Measurements from ENCODE around the gene ANK2.

ANK2 gene

DNA sequence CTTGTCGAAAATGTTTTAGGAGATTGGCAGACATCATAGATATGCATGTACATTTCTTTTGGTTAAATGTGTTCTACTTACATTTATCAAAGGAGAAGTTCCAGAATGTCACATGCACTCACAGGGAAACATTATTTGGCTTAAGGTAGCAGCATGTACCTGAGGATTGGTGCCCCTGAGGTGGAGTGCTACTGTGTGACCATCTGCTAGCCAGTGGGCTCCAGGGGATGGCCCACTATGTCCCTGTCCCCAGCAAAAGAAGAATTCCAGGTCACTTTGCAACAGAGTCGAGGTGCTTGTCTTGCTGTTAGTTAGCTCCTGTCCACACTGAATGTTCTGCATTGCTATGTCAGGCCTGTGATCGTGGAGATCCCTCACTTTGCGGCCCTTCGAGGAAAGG, 283.2 kb downstream of the ANK2 start:
- Histone ChIP-seq H3K4ac (ENCODE audit: low read depth, low read length) (no peak overlapping the region), H3K36me3 (ENCODE audit: control insufficient read depth, insufficient read depth, low read length) (no peaks in the 10 kb centered on the region), H3K4me1 (ENCODE audit: control insufficient read depth, low read depth, low read length) (no peaks in the 10 kb centered on the region), H3K56ac (ENCODE audit: low read length) (no peak overlapping the region), H3K27ac (ENCODE audit: low read depth, low read length) (no peak overlapping the region), H3K4me3 (ENCODE audit: low read length) (no peak overlapping the region), H3K9ac (ENCODE audit: low read length) (no peak overlapping the region), H2BK120ac (ENCODE audit: low read depth, low read length) (no peak overlapping the region), H4K5ac (ENCODE audit: low read length) (no peak overlapping the region), H3K4me2 (ENCODE audit: low read length) (no peak overlapping the region), H3K27me3 (ENCODE audit: insufficient read depth, low read length, poor library complexity) (no peaks in the 10 kb centered on the region), H3K18ac (ENCODE audit: low read length) (no peak overlapping the region), H2BK15ac (replicated peaks; ENCODE audit: low read depth) (no peak overlapping the region), H2BK5ac (ENCODE audit: low read length) (no peak overlapping the region), H4K8ac (ENCODE audit: low read depth, low read length) (no peak overlapping the region), H3K79me2 (ENCODE audit: control insufficient read depth, insufficient read depth, low read length) (no peaks in the 10 kb centered on the region), H2AK5ac (ENCODE audit: low read length) (no peak overlapping the region), H3K23ac (ENCODE audit: low read length) (no peak overlapping the region), H3K79me1 (ENCODE audit: low read length) (no peaks in the 10 kb centered on the region)
- no CpG with 5 or more reads among the region's 5 CpGs for WGBS (ENCODE audit: extremely low coverage, insufficient coverage, low lambda C conversion rate)
- no peak for DNase-seq

DNA sequence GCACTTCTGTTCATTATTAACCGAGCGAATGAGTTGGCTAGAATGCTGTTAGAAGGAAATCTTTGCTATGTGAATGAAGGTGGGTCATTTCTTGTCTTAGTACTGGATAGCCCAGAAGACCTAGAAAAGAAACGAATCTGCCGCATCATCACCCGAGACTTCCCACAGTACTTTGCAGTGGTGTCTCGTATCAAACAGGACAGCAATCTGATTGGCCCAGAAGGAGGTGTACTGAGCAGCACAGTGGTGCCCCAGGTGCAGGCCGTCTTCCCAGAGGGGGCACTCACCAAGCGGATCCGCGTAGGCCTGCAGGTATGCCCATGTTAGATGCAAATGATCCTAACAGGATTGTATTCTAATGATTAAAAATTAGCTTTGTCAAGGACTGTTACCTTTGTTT, 286.3 kb downstream of the ANK2 start:
- H2BK15ac ChIP-seq (replicated peaks; ENCODE audit: low read depth) = no peak overlapping the region
- no peaks in the 10 kb centered on the region for H3K4me1 ChIP-seq (ENCODE audit: control insufficient read depth, low read depth, low read length)
- no peak overlapping the region for H3K9ac ChIP-seq (ENCODE audit: low read length)
- no peak overlapping the region for H3K23ac ChIP-seq (ENCODE audit: low read length)
- H3K36me3 ChIP-seq (ENCODE audit: control insufficient read depth, insufficient read depth, low read length) = no peaks in the 10 kb centered on the region
- no peak overlapping the region for H2AK5ac ChIP-seq (ENCODE audit: low read length)
- no peaks in the 10 kb centered on the region for H3K79me2 ChIP-seq (ENCODE audit: control insufficient read depth, insufficient read depth, low read length)
- no peak overlapping the region for H2BK120ac ChIP-seq (ENCODE audit: low read depth, low read length)
- no peaks in the 10 kb centered on the region for H3K27me3 ChIP-seq (ENCODE audit: insufficient read depth, low read length, poor library complexity)
- no peak overlapping the region for H3K4me3 ChIP-seq (ENCODE audit: low read length)
- H3K4ac ChIP-seq (ENCODE audit: low read depth, low read length) = no peak overlapping the region
- H3K18ac ChIP-seq (ENCODE audit: low read length) = no peak overlapping the region
- no peak overlapping the region for H3K27ac ChIP-seq (ENCODE audit: low read depth, low read length)
- H4K8ac ChIP-seq (ENCODE audit: low read depth, low read length) = no peak overlapping the region
- H4K5ac ChIP-seq (ENCODE audit: low read length) = no peak overlapping the region
- no peak overlapping the region for H3K56ac ChIP-seq (ENCODE audit: low read length)
- no peaks in the 10 kb centered on the region for H3K79me1 ChIP-seq (ENCODE audit: low read length)
- no CpG with 5 or more reads among the region's 10 CpGs for WGBS (ENCODE audit: extremely low coverage, insufficient coverage, low lambda C conversion rate)
- no peak overlapping the region for H3K4me2 ChIP-seq (ENCODE audit: low read length)
- H2BK5ac ChIP-seq (ENCODE audit: low read length) = no peak overlapping the region
- DNase-seq = peak; percentile 36

DNA sequence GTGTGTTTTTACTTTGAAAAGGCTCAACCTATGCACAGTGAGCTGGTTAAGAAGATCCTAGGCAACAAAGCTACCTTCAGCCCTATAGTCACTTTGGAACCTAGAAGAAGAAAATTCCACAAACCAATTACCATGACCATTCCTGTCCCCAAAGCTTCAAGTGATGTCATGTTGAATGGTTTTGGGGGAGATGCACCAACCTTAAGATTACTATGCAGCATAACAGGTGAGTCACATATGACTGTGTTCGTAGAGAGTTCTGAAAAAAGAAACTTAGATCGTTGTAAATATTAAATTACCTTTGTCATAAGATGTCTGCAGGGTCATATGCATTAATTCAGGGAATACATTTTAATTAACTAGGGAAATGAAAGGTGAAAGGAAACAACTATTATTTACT, 287.1 kb downstream of the ANK2 start:
- Histone ChIP-seq H3K9ac (ENCODE audit: low read length) (no peak overlapping the region), H2BK15ac (replicated peaks; ENCODE audit: low read depth) (no peak overlapping the region), H4K5ac (ENCODE audit: low read length) (no peak overlapping the region), H2BK5ac (ENCODE audit: low read length) (no peak overlapping the region), H3K4me1 (ENCODE audit: control insufficient read depth, low read depth, low read length) (no peaks in the 10 kb centered on the region), H3K56ac (ENCODE audit: low read length) (no peak overlapping the region), H3K23ac (ENCODE audit: low read length) (no peak overlapping the region), H3K4me2 (ENCODE audit: low read length) (no peak overlapping the region), H3K18ac (ENCODE audit: low read length) (no peak overlapping the region), H3K27ac (ENCODE audit: low read depth, low read length) (no peak overlapping the region), H3K79me1 (ENCODE audit: low read length) (no peaks in the 10 kb centered on the region), H4K8ac (ENCODE audit: low read depth, low read length) (no peak overlapping the region), H3K36me3 (ENCODE audit: control insufficient read depth, insufficient read depth, low read length) (no peaks in the 10 kb centered on the region), H2BK120ac (ENCODE audit: low read depth, low read length) (no peak overlapping the region), H3K27me3 (ENCODE audit: insufficient read depth, low read length, poor library complexity) (no peaks in the 10 kb centered on the region), H3K4ac (ENCODE audit: low read depth, low read length) (no peak overlapping the region), H2AK5ac (ENCODE audit: low read length) (no peak overlapping the region), H3K79me2 (ENCODE audit: control insufficient read depth, insufficient read depth, low read length) (no peaks in the 10 kb centered on the region), H3K4me3 (ENCODE audit: low read length) (no peak overlapping the region)
- no CpG with 5 or more reads among the region's 2 CpGs for WGBS (ENCODE audit: extremely low coverage, insufficient coverage, low lambda C conversion rate)
- DNase-seq = no peak

DNA sequence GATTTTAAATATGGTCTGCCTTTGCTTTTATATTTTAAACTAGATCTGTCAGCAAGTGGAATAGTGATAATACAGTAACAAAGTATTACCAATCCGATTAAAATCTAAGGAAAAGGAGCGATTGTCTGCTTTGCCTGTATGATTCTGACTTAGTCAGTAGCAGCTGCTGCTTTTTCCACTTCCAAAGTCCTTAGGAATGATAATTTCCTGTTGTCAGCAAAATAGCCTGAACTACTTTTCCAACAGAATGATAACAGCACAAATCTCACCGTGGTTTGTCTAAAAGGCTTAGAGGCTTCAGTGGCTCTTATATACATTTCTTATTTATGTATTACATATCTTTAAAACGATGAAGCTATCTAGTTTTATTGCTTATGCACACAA, 290.0 kb downstream of the ANK2 start:
- Histone ChIP-seq H3K4me2 (ENCODE audit: low read length) (no peak overlapping the region), H3K9ac (ENCODE audit: low read length) (no peak overlapping the region), H3K4me1 (ENCODE audit: control insufficient read depth, low read depth, low read length) (no peaks in the 10 kb centered on the region), H3K23ac (ENCODE audit: low read length) (no peak overlapping the region), H3K56ac (ENCODE audit: low read length) (no peak overlapping the region), H2BK5ac (ENCODE audit: low read length) (no peak overlapping the region), H4K8ac (ENCODE audit: low read depth, low read length) (no peak overlapping the region), H3K79me1 (ENCODE audit: low read length) (no peaks in the 10 kb centered on the region), H3K79me2 (ENCODE audit: control insufficient read depth, insufficient read depth, low read length) (no peaks in the 10 kb centered on the region), H2BK120ac (ENCODE audit: low read depth, low read length) (no peak overlapping the region), H3K27ac (ENCODE audit: low read depth, low read length) (no peak overlapping the region), H2AK5ac (ENCODE audit: low read length) (no peak overlapping the region), H2BK15ac (replicated peaks; ENCODE audit: low read depth) (no peak overlapping the region), H3K27me3 (ENCODE audit: insufficient read depth, low read length, poor library complexity) (no peaks in the 10 kb centered on the region), H3K4ac (ENCODE audit: low read depth, low read length) (no peak overlapping the region), H3K18ac (ENCODE audit: low read length) (no peak overlapping the region), H4K5ac (ENCODE audit: low read length) (no peak overlapping the region), H3K36me3 (ENCODE audit: control insufficient read depth, insufficient read depth, low read length) (no peaks in the 10 kb centered on the region), H3K4me3 (ENCODE audit: low read length) (no peak overlapping the region)
- DNase-seq = no peak
- WGBS (ENCODE audit: extremely low coverage, insufficient coverage, low lambda C conversion rate) = no CpG with 5 or more reads among the region's 4 CpGs

DNA sequence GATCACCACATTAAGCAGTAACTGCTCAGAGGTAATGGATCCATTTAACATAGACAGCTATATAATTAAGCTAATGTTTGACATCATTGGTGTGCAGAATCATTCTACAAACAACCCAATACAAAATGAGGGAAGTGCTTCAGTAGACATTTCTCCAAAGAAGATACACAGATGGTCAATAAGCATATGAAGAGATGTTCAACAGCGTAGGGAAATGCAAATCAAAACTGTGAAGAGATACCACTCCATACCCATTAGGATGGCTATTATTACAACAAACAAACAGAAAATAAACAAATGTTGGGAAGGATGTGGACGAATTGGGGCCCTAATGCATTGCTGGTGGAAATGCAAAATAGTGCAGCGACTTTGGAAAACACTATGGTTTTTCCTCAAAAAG, 294.6 kb downstream of the ANK2 start:
- H3K4ac ChIP-seq (ENCODE audit: low read depth, low read length) = no peak overlapping the region

DNA sequence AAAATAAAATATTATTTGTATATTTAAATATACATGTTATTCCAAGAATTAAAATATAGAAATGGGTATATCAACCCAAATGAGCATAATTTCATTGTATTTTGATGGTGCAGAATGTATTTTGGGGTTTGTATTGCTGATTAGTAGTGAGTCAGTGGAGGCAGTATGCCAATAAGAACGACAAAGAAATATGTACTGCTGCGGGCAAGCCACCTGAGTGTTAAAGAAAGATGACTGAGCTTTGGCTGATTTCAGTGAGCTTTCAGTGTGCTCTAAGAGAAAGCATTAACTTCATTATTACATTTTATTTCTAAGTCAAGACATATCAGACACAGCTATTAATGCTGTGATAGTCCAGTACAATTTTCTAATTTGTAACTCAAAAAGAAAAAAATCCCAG, 297.8 kb downstream of the ANK2 start:
- H2AK5ac ChIP-seq (ENCODE audit: low read length) = no peak overlapping the region
- no peaks in the 10 kb centered on the region for H3K79me2 ChIP-seq (ENCODE audit: control insufficient read depth, insufficient read depth, low read length)
- H2BK5ac ChIP-seq (ENCODE audit: low read length) = no peak overlapping the region
- no peaks in the 10 kb centered on the region for H3K27me3 ChIP-seq (ENCODE audit: insufficient read depth, low read length, poor library complexity)
- no CpG with 5 or more reads among the region's 2 CpGs for WGBS (ENCODE audit: extremely low coverage, insufficient coverage, low lambda C conversion rate)
- H4K8ac ChIP-seq (ENCODE audit: low read depth, low read length) = no peak overlapping the region
- no peaks in the 10 kb centered on the region for H3K36me3 ChIP-seq (ENCODE audit: control insufficient read depth, insufficient read depth, low read length)
- H3K79me1 ChIP-seq (ENCODE audit: low read length) = no peaks in the 10 kb centered on the region
- H3K27ac ChIP-seq (ENCODE audit: low read depth, low read length) = no peak overlapping the region
- H3K4me3 ChIP-seq (ENCODE audit: low read length) = no peak overlapping the region
- no peak overlapping the region for H3K56ac ChIP-seq (ENCODE audit: low read length)
- H2BK120ac ChIP-seq (ENCODE audit: low read depth, low read length) = no peak overlapping the region
- no peaks in the 10 kb centered on the region for H3K4me1 ChIP-seq (ENCODE audit: control insufficient read depth, low read depth, low read length)
- H3K23ac ChIP-seq (ENCODE audit: low read length) = no peak overlapping the region
- no peak overlapping the region for H3K9ac ChIP-seq (ENCODE audit: low read length)
- no peak overlapping the region for H4K5ac ChIP-seq (ENCODE audit: low read length)
- no peak overlapping the region for H3K18ac ChIP-seq (ENCODE audit: low read length)
- no peak overlapping the region for H3K4ac ChIP-seq (ENCODE audit: low read depth, low read length)
- no peak for DNase-seq
- no peak overlapping the region for H3K4me2 ChIP-seq (ENCODE audit: low read length)
- H2BK15ac ChIP-seq (replicated peaks; ENCODE audit: low read depth) = no peak overlapping the region

More for the DNA sequence above, 294.6 kb downstream of the ANK2 start:
- no peak for DNase-seq
- Histone ChIP-seq H3K79me2 (ENCODE audit: control insufficient read depth, insufficient read depth, low read length) (no peaks in the 10 kb centered on the region), H3K18ac (ENCODE audit: low read length) (no peak overlapping the region), H3K4me3 (ENCODE audit: low read length) (no peak overlapping the region), H4K5ac (ENCODE audit: low read length) (no peak overlapping the region), H2BK15ac (replicated peaks; ENCODE audit: low read depth) (no peak overlapping the region), H3K36me3 (ENCODE audit: control insufficient read depth, insufficient read depth, low read length) (no peaks in the 10 kb centered on the region), H3K4me2 (ENCODE audit: low read length) (no peak overlapping the region), H2BK120ac (ENCODE audit: low read depth, low read length) (no peak overlapping the region), H3K23ac (ENCODE audit: low read length) (no peak overlapping the region), H3K9ac (ENCODE audit: low read length) (no peak overlapping the region), H3K4me1 (ENCODE audit: control insufficient read depth, low read depth, low read length) (no peaks in the 10 kb centered on the region), H2BK5ac (ENCODE audit: low read length) (no peak overlapping the region), H3K79me1 (ENCODE audit: low read length) (no peaks in the 10 kb centered on the region), H3K27ac (ENCODE audit: low read depth, low read length) (no peak overlapping the region), H2AK5ac (ENCODE audit: low read length) (no peak overlapping the region), H3K27me3 (ENCODE audit: insufficient read depth, low read length, poor library complexity) (no peaks in the 10 kb centered on the region), H3K56ac (ENCODE audit: low read length) (no peak overlapping the region), H4K8ac (ENCODE audit: low read depth, low read length) (no peak overlapping the region)
- no CpG with 5 or more reads among the region's 3 CpGs for WGBS (ENCODE audit: extremely low coverage, insufficient coverage, low lambda C conversion rate)
